Lower leg skin (tissue), 4 donors: Measurements from ENCODE around the gene TRPV6. TPM values are rescaled to one million over a fixed set of nuclear protein-coding genes. Genes with fewer than 3 reads are reported as not detected.

Source experiments
- DNase-seq, 2 donors: peaks; one replicate each; pipeline ENCODE4 v3.0.0-alpha.2; 2019; ENCODE audit warnings: low spot score in 2 of 2
- H3K4me3 ChIP-seq: fragments of 200-600 bp; sonication (generic); 2 replicates; pipeline ENCODE4 v1.5.1; 2017; ENCODE audit warnings: mild to moderate bottlenecking, low read depth; ENCODE audit not compliant: poor library complexity, severe bottlenecking
- POLR2A ChIP-seq, 2 donors: fragments of 450-650 bp; IDR thresholded peaks; one replicate each; pipeline ENCODE4 v1.6.1; 2016 to 2017; ENCODE audit warnings: antibody characterized with exemption in 2 of 2, mild to moderate bottlenecking in 1 of 2, moderate library complexity in 1 of 2
- WGBS, 2 donors: methylation state at CpG; one replicate each; pipeline ENCODE4 v1.1.5; 2018; 5-methylcytosine and 5-hydroxymethylcytosine counted together
- intact Hi-C: fragments of 100-400 bp; cut with DNase I; formaldehyde crosslinking; loops from one replicate; pipeline ENCODE4 v1.15.0; 2023; ENCODE audit warnings: low total_unique reads
- total RNA-seq, 4 donors: library from RNA; depleted of rRNA; stranded (reverse); fragments of >200 nt; gene quantifications; one replicate each; pipeline ENCODE4 v1.1.0, GENCODE V29; 2016
- TF ChIP-seq, protein P1 (sequence below), 3 donors: fragments of 450-650 bp; IDR thresholded peaks; one replicate each; pipeline ENCODE4 v1.5.1; 2016; ENCODE audit warnings: antibody characterized with exemption in 3 of 3, mild to moderate bottlenecking in 3 of 3, moderate library complexity in 2 of 3

TRPV6 gene
- total RNA-seq, 4 donors from 2014 or later = 10.3 to 13.4 (median 11.5) TPM

GRCh38 chr7:142908290-142908689 lies 22.7 kb upstream of the TRPV6 start:
- intact Hi-C loops = no loop called here
- WGBS, 2 donors = 56 to 71% methylated on average over 11 of the region's 11 CpGs
- no peak for TF ChIP-seq POLR2A (IDR thresholded peaks at IDR 0.05)
- TF ChIP-seq, protein P1, sequence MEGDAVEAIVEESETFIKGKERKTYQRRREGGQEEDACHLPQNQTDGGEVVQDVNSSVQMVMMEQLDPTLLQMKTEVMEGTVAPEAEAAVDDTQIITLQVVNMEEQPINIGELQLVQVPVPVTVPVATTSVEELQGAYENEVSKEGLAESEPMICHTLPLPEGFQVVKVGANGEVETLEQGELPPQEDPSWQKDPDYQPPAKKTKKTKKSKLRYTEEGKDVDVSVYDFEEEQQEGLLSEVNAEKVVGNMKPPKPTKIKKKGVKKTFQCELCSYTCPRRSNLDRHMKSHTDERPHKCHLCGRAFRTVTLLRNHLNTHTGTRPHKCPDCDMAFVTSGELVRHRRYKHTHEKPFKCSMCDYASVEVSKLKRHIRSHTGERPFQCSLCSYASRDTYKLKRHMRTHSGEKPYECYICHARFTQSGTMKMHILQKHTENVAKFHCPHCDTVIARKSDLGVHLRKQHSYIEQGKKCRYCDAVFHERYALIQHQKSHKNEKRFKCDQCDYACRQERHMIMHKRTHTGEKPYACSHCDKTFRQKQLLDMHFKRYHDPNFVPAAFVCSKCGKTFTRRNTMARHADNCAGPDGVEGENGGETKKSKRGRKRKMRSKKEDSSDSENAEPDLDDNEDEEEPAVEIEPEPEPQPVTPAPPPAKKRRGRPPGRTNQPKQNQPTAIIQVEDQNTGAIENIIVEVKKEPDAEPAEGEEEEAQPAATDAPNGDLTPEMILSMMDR (IDR thresholded peaks at IDR 0.05) = no peak
- peak in 1 of 2 donors; percentile 80 for DNase-seq
- no peak overlapping the region for H3K4me3 ChIP-seq

GRCh38 chr7:142906643-142907042 lies 21.1 kb upstream of the TRPV6 start:
- DNase-seq = peak in 1 of 2 donors; percentile 46
- WGBS, 2 donors = 81 to 88% methylated on average over 2 of the region's 2 CpGs
- intact Hi-C loops = no loop called here
- no peak overlapping the region for H3K4me3 ChIP-seq
- TF ChIP-seq, protein P1 (IDR thresholded peaks at IDR 0.05) = no peak
- no peak for TF ChIP-seq POLR2A (IDR thresholded peaks at IDR 0.05)

GRCh38 chr7:142905759-142906158 lies 20.2 kb upstream of the TRPV6 start:
- 71 to 81% methylated on average over 2 of the region's 2 CpGs for WGBS, 2 donors
- intact Hi-C loops = no loop called here
- H3K4me3 ChIP-seq = no peak overlapping the region
- TF ChIP-seq POLR2A (IDR thresholded peaks at IDR 0.05) = no peak
- TF ChIP-seq, protein P1 (IDR thresholded peaks at IDR 0.05) = no peak
- no peak for DNase-seq

GRCh38 chr7:142904128-142904527 lies 18.6 kb upstream of the TRPV6 start:
- no peak for DNase-seq
- intact Hi-C loops = no loop called here
- no peak overlapping the region for H3K4me3 ChIP-seq
- TF ChIP-seq POLR2A (IDR thresholded peaks at IDR 0.05) = no peak
- TF ChIP-seq, protein P1 (IDR thresholded peaks at IDR 0.05) = no peak

DNA sequence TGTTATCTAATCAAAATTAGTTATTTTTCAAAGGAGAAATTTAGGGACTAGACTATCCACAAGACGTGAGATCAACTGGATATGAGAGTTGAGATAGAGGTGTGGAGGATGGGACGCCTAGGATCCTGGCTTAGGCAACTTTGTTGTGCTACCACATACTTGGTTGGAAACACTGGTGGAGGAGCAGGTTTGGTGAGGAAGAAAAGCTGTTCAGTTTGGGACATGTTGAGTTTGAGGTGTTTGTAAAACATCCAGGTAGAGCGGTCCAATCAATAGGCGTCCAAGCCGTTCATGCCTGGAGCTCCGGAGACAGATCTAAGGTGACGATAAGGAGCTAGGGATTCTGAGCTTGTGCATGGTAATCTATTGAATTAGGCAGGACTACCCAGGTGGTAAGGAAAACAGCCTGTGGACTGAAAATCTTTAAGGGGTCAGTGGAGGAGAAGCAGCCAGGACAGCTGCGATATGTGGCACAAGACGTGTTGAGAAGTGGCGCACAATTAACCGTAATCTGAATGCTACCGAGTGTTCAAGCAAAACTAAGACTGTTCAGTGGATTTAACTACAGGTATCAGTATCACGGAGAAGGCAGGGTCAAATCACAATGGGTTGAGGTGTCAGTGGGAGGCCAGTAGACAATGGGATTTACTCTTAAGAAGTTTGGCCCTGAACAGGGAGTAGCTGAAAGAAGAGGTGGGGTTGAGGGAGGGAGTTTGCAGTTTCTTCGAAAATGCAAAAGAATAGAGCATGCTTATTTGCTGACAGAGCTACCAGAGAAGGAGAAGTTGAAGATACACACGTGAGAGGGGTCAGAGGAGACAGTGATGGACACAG lies 16.1 kb upstream of the TRPV6 start:
- TF ChIP-seq POLR2A (IDR thresholded peaks at IDR 0.05) = no peak
- TF ChIP-seq, protein P1 (IDR thresholded peaks at IDR 0.05) = no peak
- WGBS, 2 donors = 52 to 57% methylated on average over 15 of the region's 15 CpGs
- peak; percentile 40 to 68 for DNase-seq
- intact Hi-C loops = no loop called here
- H3K4me3 ChIP-seq = no peak overlapping the region
